Measurements from ENCODE around the gene LSS. TPM values are rescaled to one million over a fixed set of nuclear protein-coding genes. Genes with fewer than 3 reads are reported as not detected.

Gene LSS
- total and polyA plus RNA-seq, 2 experiments from 2014 or later, result 55.0 to 237 TPM

- H3K4me1 Mint-ChIP-seq, result peaks cover 15% of the 10 kb centered on the region
- Histone ChIP-seq H3F3A (replicated peaks; ENCODE audit: low read depth) (0 out of 2 replicates have a peak, but pooled peaks cover 4% of the 10 kb centered on the region), H3K9me2 (ENCODE audit: insufficient read depth) (no peaks in the 10 kb centered on the region), H3K79me2 (replicated peaks; ENCODE audit: insufficient read depth) (no peaks in the 10 kb centered on the region), H3K27ac (ENCODE audit: low read depth) (no peak overlapping the region), H3K4me3 (no peak overlapping the region), H3K27me3 (ENCODE audit: insufficient read depth) (no peaks in the 10 kb centered on the region), H3K4me1 (ENCODE audit: insufficient read depth) (no peaks in the 10 kb centered on the region; the same call in 1 of the 2 replicates), H3K4me2 (peak overlapping the region; percentile 67; the same call in 1 of the 2 replicates), H4K20me1 (replicated peaks; ENCODE audit: insufficient read depth) (no peaks in the 10 kb centered on the region), H2AFZ (no peak overlapping the region), H3K36me3 (ENCODE audit: insufficient read depth) (no peaks in the 10 kb centered on the region)
- no peak overlapping the region for H3K4me3 Mint-ChIP-seq
- ATAC-seq, result peak; percentile 8
- no peak for TF ChIP-seq STAT1 (IDR thresholded peaks at IDR 0.05; ENCODE audit: unreplicated experiment)
- TF ChIP-seq EZH2 (IDR thresholded peaks at IDR 0.05; ENCODE audit: low read depth, unreplicated experiment), result no peak
- TF ChIP-seq ZNF462 (CRISPR knock-in tag; IDR thresholded peaks at IDR 0.05), result no peak
- no peak for TF ChIP-seq CREB1 (CRISPR knock-in tag; IDR thresholded peaks at IDR 0.05; ENCODE audit: low read depth)
- TF ChIP-seq ETS1 (IDR thresholded peaks at IDR 0.05), result no peak
- DNase-seq (ENCODE audit: low spot score), result no peak
- H3K27ac Mint-ChIP-seq, result no peak overlapping the region
- no peaks in the 10 kb centered on the region; the same call in 2 of the 3 replicates for H3K9me3 Mint-ChIP-seq
- no peaks in the 10 kb centered on the region for H3K27me3 Mint-ChIP-seq (ENCODE audit: insufficient read depth, low read depth, poor library complexity)
- H3K36me3 Mint-ChIP-seq (ENCODE audit: low read depth), result no peaks in the 10 kb centered on the region; the same call in 2 of the 3 replicates
Observed at GRCh38 chr21:46152927-46153246, 75.7 kb downstream of the LSS start.
